H9 (cell line): Measurements from ENCODE around the gene SPATA1. TPM values are rescaled to one million over a fixed set of nuclear protein-coding genes. Genes with fewer than 3 reads are reported as not detected.

Experiments
- DNase-seq: peaks from one replicate; pipeline ENCODE4 v3.0.0-alpha.2; 2017
- H2AFZ ChIP-seq: one replicate; pipeline ENCODE4 v1.6.1; 2013; ENCODE audit warnings: mild to moderate bottlenecking, low read length, control low read depth, moderate library complexity
- H2AK5ac ChIP-seq: 2 replicates; pipeline ENCODE4 v1.6.1; 2013; ENCODE audit warnings: low read length, control low read depth, mixed read lengths; ENCODE audit not compliant: insufficient read length
- H2BK120ac ChIP-seq: one replicate; pipeline ENCODE4 v1.6.1; 2013; ENCODE audit warnings: low read depth, mild to moderate bottlenecking, low read length, control low read depth, inconsistent platforms; ENCODE audit not compliant: poor library complexity, severe bottlenecking
- H2BK12ac ChIP-seq: 2 replicates; pipeline ENCODE4 v1.6.1; 2013; ENCODE audit warnings: low read length, control low read depth, mixed read lengths, low read depth; ENCODE audit not compliant: insufficient read length
- H2BK15ac ChIP-seq: 2 replicates; pipeline ENCODE4 v1.6.1; 2013; ENCODE audit warnings: low read depth, low read length, control low read depth
- H2BK20ac ChIP-seq: one replicate; pipeline ENCODE4 v1.6.1; 2013; ENCODE audit warnings: low read depth, mild to moderate bottlenecking, low read length, control low read depth, inconsistent platforms; ENCODE audit not compliant: poor library complexity, severe bottlenecking
- H2BK5ac ChIP-seq: 2 replicates; pipeline ENCODE4 v1.6.1; 2013; ENCODE audit warnings: low read length, control low read depth, mixed read lengths; ENCODE audit not compliant: insufficient read length
- H3K14ac ChIP-seq: 2 replicates; pipeline ENCODE4 v1.6.1; 2013; ENCODE audit warnings: low read length, control low read depth; ENCODE audit not compliant: insufficient read depth
- H3K18ac ChIP-seq: 2 replicates; pipeline ENCODE4 v1.6.1; 2013; ENCODE audit warnings: low read depth, mild to moderate bottlenecking, mixed read lengths, low read length, control low read depth; ENCODE audit not compliant: insufficient read length
- H3K23ac ChIP-seq: 2 replicates; pipeline ENCODE4 v1.6.1; 2013; ENCODE audit warnings: low read length, control low read depth, mixed read lengths, low read depth; ENCODE audit not compliant: insufficient read length
- H3K23me2 ChIP-seq: 2 replicates; pipeline ENCODE4 v1.6.1; 2013; ENCODE audit warnings: low read depth, mild to moderate bottlenecking, mixed read lengths, low read length, control low read depth; ENCODE audit not compliant: insufficient read length, poor library complexity, severe bottlenecking
- H3K27ac ChIP-seq: 2 replicates; pipeline ENCODE4 v1.5.1; 2013; ENCODE audit warnings: low read length, control low read depth, mixed read lengths, low read depth; ENCODE audit not compliant: insufficient read length
- H3K27me3 ChIP-seq: 2 replicates; pipeline ENCODE4 v1.6.1; 2013; ENCODE audit warnings: low read length, control low read depth, inconsistent platforms; ENCODE audit not compliant: insufficient read depth
- H3K4ac ChIP-seq: 2 replicates; pipeline ENCODE4 v1.6.1; 2013; ENCODE audit warnings: low read depth, mild to moderate bottlenecking, control low read depth, inconsistent platforms, low read length, moderate library complexity
- H3K4me1 ChIP-seq: 2 replicates; pipeline ENCODE4 v1.6.1; 2013; ENCODE audit warnings: low read length, control low read depth, inconsistent platforms; ENCODE audit not compliant: insufficient read depth
- H3K4me2 ChIP-seq: 2 replicates; pipeline ENCODE4 v1.6.1; 2013; ENCODE audit warnings: low read length, control low read depth, mixed read lengths; ENCODE audit not compliant: insufficient read length, insufficient read depth
- H3K56ac ChIP-seq: 2 replicates; pipeline ENCODE4 v1.6.1; 2013; ENCODE audit warnings: low read depth, mild to moderate bottlenecking, mixed read lengths, low read length, control low read depth; ENCODE audit not compliant: insufficient read length
- H3K79me1 ChIP-seq: 2 replicates; pipeline ENCODE4 v1.6.1; 2013; ENCODE audit warnings: low read depth, mild to moderate bottlenecking, moderate library complexity, low read length, control low read depth, inconsistent platforms; ENCODE audit not compliant: insufficient read depth, poor library complexity, severe bottlenecking
- H3K79me2 ChIP-seq: 2 replicates; pipeline ENCODE4 v1.6.1; 2013; ENCODE audit warnings: low read length, control low read depth, inconsistent platforms; ENCODE audit not compliant: insufficient read depth
- H3K9ac ChIP-seq: 2 replicates; pipeline ENCODE4 v1.6.1; 2013; ENCODE audit warnings: low read length, control low read depth, mixed read lengths; ENCODE audit not compliant: insufficient read length; ENCODE audit errors: extremely low read depth
- H3K9me3 ChIP-seq: one replicate; pipeline ENCODE4 v1.6.1; 2013; ENCODE audit warnings: low read depth, low read length, inconsistent platforms; ENCODE audit not compliant: control insufficient read depth
- H3T11ph ChIP-seq: one replicate; pipeline ENCODE4 v1.6.1; 2013; ENCODE audit warnings: mild to moderate bottlenecking, low read length, control low read depth, inconsistent platforms
- H4K20me1 ChIP-seq: one replicate; pipeline ENCODE4 v1.6.1; 2013; ENCODE audit not compliant: control insufficient read depth, insufficient read length, insufficient read depth
- H4K5ac ChIP-seq: 2 replicates; pipeline ENCODE4 v1.6.1; 2013; ENCODE audit warnings: low read depth, mild to moderate bottlenecking, mixed read lengths, low read length, control low read depth; ENCODE audit not compliant: insufficient read length
- H4K8ac ChIP-seq: replicated peaks from 2 replicates; pipeline ENCODE4 v1.6.1; 2013; ENCODE audit warnings: low read length, control low read depth, mixed read lengths, low read depth; ENCODE audit not compliant: insufficient read length
- H4K91ac ChIP-seq: 2 replicates; pipeline ENCODE4 v1.6.1; 2013; ENCODE audit warnings: low read depth, mild to moderate bottlenecking, moderate library complexity, mixed read lengths, low read length, control low read depth; ENCODE audit not compliant: insufficient read length
- H3K27ac Mint-ChIP-seq, 3 experiments: 2 replicates in 2 of 3; 3 replicates in 1 of 3; pipeline ENCODE4 v1.8.0; 2020 to 2021; ENCODE audit warnings: mixed read lengths in 3 of 3, mild to moderate bottlenecking in 1 of 3, moderate library complexity in 1 of 3
- H3K27me3 Mint-ChIP-seq: 2 replicates; pipeline ENCODE4 v1.8.0; 2021; ENCODE audit warnings: low read depth, mild to moderate bottlenecking, moderate library complexity, mixed read lengths
- H3K36me3 Mint-ChIP-seq, 3 experiments: 2 replicates in 2 of 3; 3 replicates in 1 of 3; pipeline ENCODE4 v1.8.0; 2020 to 2021; ENCODE audit warnings: low read depth in 3 of 3, mixed read lengths in 3 of 3; ENCODE audit not compliant: insufficient read depth in 1 of 3
- H3K4me1 Mint-ChIP-seq, 2 experiments: 2 replicates each; pipeline ENCODE4 v1.8.0; 2020; ENCODE audit warnings: mixed read lengths in 2 of 2
- H3K4me3 Mint-ChIP-seq, 2 experiments: 2 replicates in 1 of 2; 3 replicates in 1 of 2; pipeline ENCODE4 v1.8.0; 2020 to 2021; ENCODE audit warnings: mild to moderate bottlenecking in 2 of 2, mixed read lengths in 2 of 2, moderate library complexity in 1 of 2
- H3K9me3 Mint-ChIP-seq, 2 experiments: 2 replicates in 1 of 2; 3 replicates in 1 of 2; pipeline ENCODE4 v1.8.0; 2020; ENCODE audit warnings: mild to moderate bottlenecking in 2 of 2, mixed read lengths in 2 of 2, moderate library complexity in 1 of 2
- CTCF ChIP-seq: fragments of 200-600 bp; sonication (generic); conservative IDR thresholded peaks from 3 replicates; pipeline ENCODE4 v1.8.0; 2021; ENCODE audit warnings: antibody characterized with exemption, mild to moderate bottlenecking
- WGBS: extraction: QIAGEN DNeasy Blood & Tissue Kit; methylation state at CpG from one replicate; pipeline ENCODE4 v1.1.7; 2013; ENCODE audit warnings: missing lambda C conversion rate, low lambda C conversion rate, mixed read lengths; ENCODE audit not compliant: insufficient read length; ENCODE audit errors: extremely low coverage; 5-methylcytosine and 5-hydroxymethylcytosine counted together
- total RNA-seq: library from RNA; stranded (reverse); gene quantifications from 2 replicates; pipeline ENCODE4 v1.2.1, GENCODE V29; 2021

The SPATA1 gene
- total RNA-seq, 1 experiment from 2014 or later, result not detected

- no peak overlapping the region for H3T11ph ChIP-seq
Measured at GRCh38 chr1:84541679-84542078, 35.5 kb downstream of the SPATA1 start.

More at GRCh38 chr1:84541679-84542078, 35.5 kb downstream of the SPATA1 start:
- no peak overlapping the region for H3K4ac ChIP-seq
- no peak overlapping the region for H2BK20ac ChIP-seq
- peak; percentile 61 for TF ChIP-seq CTCF
- no peaks in the 10 kb centered on the region for H3K79me1 ChIP-seq
- no peak overlapping the region for H3K4me3 Mint-ChIP-seq
- H3K23ac ChIP-seq, result no peak overlapping the region
- no peak overlapping the region for H3K56ac ChIP-seq
- no peak overlapping the region for H2BK12ac ChIP-seq
- no peak overlapping the region for H3K9ac ChIP-seq
- no peaks in the 10 kb centered on the region; the same call in 1 of the 2 replicates for H3K4me1 ChIP-seq
- no peak overlapping the region for H2BK15ac ChIP-seq
- no peaks in the 10 kb centered on the region for H3K79me2 ChIP-seq
- H2BK120ac ChIP-seq, result no peak overlapping the region
- H4K5ac ChIP-seq, result no peak overlapping the region
- H4K20me1 ChIP-seq, result no peaks in the 10 kb centered on the region
- no peak overlapping the region for H2AFZ ChIP-seq
- WGBS, result no CpG with 5 or more reads among the region's 4 CpGs
- H3K27me3 ChIP-seq, result no peaks in the 10 kb centered on the region
- no peaks in the 10 kb centered on the region for H3K4me1 Mint-ChIP-seq
- no peak overlapping the region for H4K91ac ChIP-seq
- H3K23me2 ChIP-seq, result no peaks in the 10 kb centered on the region
- H3K18ac ChIP-seq, result no peak overlapping the region
- no peak overlapping the region for H2BK5ac ChIP-seq
- H3K9me3 Mint-ChIP-seq, result no peaks in the 10 kb centered on the region
- H3K27ac ChIP-seq, result no peak overlapping the region
- H4K8ac ChIP-seq, result no peak overlapping the region
- no peak for DNase-seq
- H3K27me3 Mint-ChIP-seq, result no peaks in the 10 kb centered on the region
- no peak overlapping the region for H2AK5ac ChIP-seq
- no peak overlapping the region for H3K14ac ChIP-seq
- H3K4me2 ChIP-seq, result no peak overlapping the region
- H3K36me3 Mint-ChIP-seq, result no peaks in the 10 kb centered on the region
- no peaks in the 10 kb centered on the region for H3K9me3 ChIP-seq
- no peak overlapping the region; a peak in 1 of 7 replicates for H3K27ac Mint-ChIP-seq
